Endothelial cell (in vitro differentiated cells): ENCODE results near the gene SUGP2. TPM values are rescaled to one million over a fixed set of nuclear protein-coding genes. Genes with fewer than 3 reads are reported as not detected.
A peak's percentile ranks its signal among the peaks of the same experiment; 100 is the strongest.

ENCODE experiments used
- DNase-seq: peaks from one replicate; pipeline ENCODE4 v3.0.0; 2021; ENCODE audit warnings: low spot score
- H3K27ac Mint-ChIP-seq: one replicate; pipeline ENCODE4 v1.8.0; 2021; ENCODE audit warnings: mixed read lengths, inconsistent platforms; ENCODE audit not compliant: unreplicated experiment
- H3K27me3 Mint-ChIP-seq: one replicate; pipeline ENCODE4 v1.8.0; 2021; ENCODE audit warnings: mild to moderate bottlenecking, moderate library complexity, mixed read lengths, inconsistent platforms; ENCODE audit not compliant: unreplicated experiment
- H3K36me3 Mint-ChIP-seq: one replicate; pipeline ENCODE4 v1.8.0; 2021; ENCODE audit warnings: mild to moderate bottlenecking, low read depth, mixed read lengths, inconsistent platforms; ENCODE audit not compliant: unreplicated experiment
- H3K4me1 Mint-ChIP-seq: one replicate; pipeline ENCODE4 v1.8.0; 2021; ENCODE audit warnings: mild to moderate bottlenecking, mixed read lengths, inconsistent platforms; ENCODE audit not compliant: unreplicated experiment
- H3K4me3 Mint-ChIP-seq: one replicate; pipeline ENCODE4 v1.8.0; 2021; ENCODE audit warnings: mild to moderate bottlenecking, mixed read lengths, inconsistent platforms; ENCODE audit not compliant: unreplicated experiment
- H3K9me3 Mint-ChIP-seq: one replicate; pipeline ENCODE4 v1.8.0; 2021; ENCODE audit warnings: mixed read lengths, inconsistent platforms; ENCODE audit not compliant: unreplicated experiment
- CTCF ChIP-seq: fragments of 200-600 bp; sonication (generic); IDR thresholded peaks from one replicate; pipeline ENCODE4 v1.5.0; 2021; ENCODE audit warnings: antibody characterized with exemption; ENCODE audit not compliant: unreplicated experiment
- long read RNA-seq: library from polyadenylated mRNA; unstranded; transcript quantifications from one replicate; pipeline ENCODE4 v2.0.0, GENCODE V29; 2020; ENCODE audit not compliant: unreplicated experiment
- total RNA-seq: library from RNA; stranded (reverse); fragmentation: NEBNext Ultra II Directional; extraction: Animal tissue kit (Norgen Biotek cat#: 25700); gene quantifications from one replicate; pipeline ENCODE4 v1.2.1, GENCODE V29; 2021; ENCODE audit not compliant: unreplicated experiment

SUGP2 gene
- total RNA-seq = 109 TPM
- long read RNA-seq, full-length matches to known transcripts = 2 of 11 reads
- long read RNA-seq, partial matches to known transcripts = 5 of 11 reads
- long read RNA-seq, other reads (novel, unspliced or antisense) = 4 of 11 reads

- Mint-ChIP-seq H3K36me3 (peaks cover 15% of the 10 kb centered on the region), H3K4me3 (peak within 1 kb of the TSS; percentile 98), H3K4me1 (peaks cover 10% of the 10 kb centered on the region), H3K27ac (peak within 1 kb of the TSS; percentile 90), H3K27me3 (peaks cover 6% of the 10 kb centered on the region), H3K9me3 (no peaks in the 10 kb centered on the region)
- DNase-seq = peak; percentile 90
- no peak for TF ChIP-seq CTCF
Observed at GRCh38 chr19:19033426-19034203, at the start of gene SUGP2, which contains the start of gene ARMC6. SUGP2 (minus strand) TSS chr19:19033517; CDS start chr19:19031071, 2,446 bp downstream. ARMC6 (plus strand) TSS chr19:19033603; CDS start chr19:19034210, 607 bp downstream.

DNA sequence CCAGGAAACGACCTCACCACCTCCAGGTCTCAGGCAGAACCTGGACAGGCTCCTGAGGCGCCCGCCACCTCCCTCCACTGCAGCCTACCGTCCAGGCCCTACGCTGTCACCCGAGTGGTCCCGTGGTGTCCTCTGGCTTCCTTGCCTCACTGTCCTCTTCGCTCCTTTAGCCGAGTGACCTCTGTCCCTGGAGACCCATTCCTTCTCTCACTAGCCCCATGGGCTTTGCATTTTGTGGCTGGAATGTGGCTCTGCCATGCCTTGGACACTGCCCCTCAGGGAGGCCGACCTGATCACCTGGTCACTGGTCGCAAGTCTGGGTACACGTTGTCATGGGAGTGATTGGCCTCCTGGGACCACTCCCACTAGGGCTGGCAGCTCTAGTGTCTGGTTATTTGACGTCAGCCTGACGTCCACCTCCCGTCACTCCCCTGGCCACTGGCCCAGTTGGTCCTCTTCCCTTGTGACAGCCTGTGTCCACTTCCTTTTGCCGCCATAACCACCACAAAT, 48.4 kb upstream of the SUGP2 start:
- H3K9me3 Mint-ChIP-seq = no peaks in the 10 kb centered on the region
- H3K27ac Mint-ChIP-seq = no peak overlapping the region
- no peak for DNase-seq
- no peak overlapping the region for H3K4me3 Mint-ChIP-seq
- no peaks in the 10 kb centered on the region for H3K27me3 Mint-ChIP-seq
- TF ChIP-seq CTCF = no peak
- H3K36me3 Mint-ChIP-seq = peaks cover 9% of the 10 kb centered on the region
- H3K4me1 Mint-ChIP-seq = no peaks in the 10 kb centered on the region

DNA sequence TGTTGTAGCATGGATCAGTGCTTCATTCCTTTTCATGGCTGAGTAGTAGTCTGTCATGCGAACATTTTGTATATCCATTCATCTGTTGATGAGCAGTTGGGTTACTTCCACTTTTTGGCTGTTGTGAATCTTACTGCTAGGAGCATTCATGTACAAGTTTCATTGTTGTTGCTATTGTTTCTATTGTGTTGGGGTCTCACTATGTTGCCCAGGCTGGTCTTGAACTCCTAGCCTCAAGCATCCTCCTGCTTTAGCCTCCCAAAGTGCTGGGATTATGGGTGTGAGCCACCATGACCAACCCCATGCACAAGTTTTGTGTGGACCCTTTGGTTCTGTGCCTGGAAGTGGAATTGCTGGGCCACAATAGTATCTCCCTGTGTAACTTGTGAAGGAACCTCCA, 46.3 kb upstream of the SUGP2 start:
- TF ChIP-seq CTCF = no peak
- Mint-ChIP-seq H3K27ac (no peak overlapping the region), H3K9me3 (no peaks in the 10 kb centered on the region), H3K27me3 (peaks cover 5% of the 10 kb centered on the region), H3K4me3 (no peak overlapping the region), H3K36me3 (peaks cover 9% of the 10 kb centered on the region), H3K4me1 (no peaks in the 10 kb centered on the region)
- DNase-seq = no peak

- H3K27me3 Mint-ChIP-seq = peaks cover 5% of the 10 kb centered on the region
Observed at GRCh38 chr19:19078801-19079200, 45.5 kb upstream of the SUGP2 start.

More at GRCh38 chr19:19078801-19079200, 45.5 kb upstream of the SUGP2 start:
- no peak for TF ChIP-seq CTCF
- no peak for DNase-seq
- Mint-ChIP-seq H3K36me3 (peaks cover 9% of the 10 kb centered on the region), H3K4me1 (no peaks in the 10 kb centered on the region), H3K4me3 (no peak overlapping the region), H3K9me3 (no peaks in the 10 kb centered on the region), H3K27ac (no peak overlapping the region)
